ENCODE measurements around the gene AUNIP.

The AUNIP gene

GRCh38 chr1:25825605-25826004 lies 33.7 kb downstream of the AUNIP start:
- no peak for DNase-seq

GRCh38 chr1:25821630-25822091 lies 37.6 kb downstream of the AUNIP start:
- DNase-seq = no peak

- no peak for DNase-seq
Observed at GRCh38 chr1:25821112-25821476, 38.2 kb downstream of the AUNIP start.

GRCh38 chr1:25820247-25821111 lies 38.8 kb downstream of the AUNIP start:
- no peak for DNase-seq

- DNase-seq = peak; percentile 42
Observed at GRCh38 chr1:25819491-25820246, 39.6 kb downstream of the AUNIP start, which contains the start of gene MTFR1L. MTFR1L (plus strand) TSS chr1:25819954; CDS start chr1:25823105, 3,151 bp downstream.

GRCh38 chr1:25818569-25818968 lies 40.7 kb downstream of the AUNIP start:
- DNase-seq = no peak

- no peak for DNase-seq
Observed at GRCh38 chr1:25817840-25818501, 41.3 kb downstream of the AUNIP start.

GRCh38 chr1:25816112-25816718 lies 43.0 kb downstream of the AUNIP start:
- no peak for DNase-seq

GRCh38 chr1:25815208-25816111 lies 43.8 kb downstream of the AUNIP start:
- no peak for DNase-seq

- DNase-seq = no peak
Observed at GRCh38 chr1:25814549-25815087, 44.6 kb downstream of the AUNIP start.

GRCh38 chr1:25813734-25814471 lies 45.4 kb downstream of the AUNIP start:
- no peak for DNase-seq

- no peak for DNase-seq
Observed at GRCh38 chr1:25813071-25813733, 46.1 kb downstream of the AUNIP start.

GRCh38 chr1:25811384-25812082 lies 47.7 kb downstream of the AUNIP start:
- no peak for DNase-seq

- DNase-seq = peak; percentile 44
Observed at GRCh38 chr1:25810341-25811299, 48.6 kb downstream of the AUNIP start.

GRCh38 chr1:25809929-25810328 lies 49.3 kb downstream of the AUNIP start:
- DNase-seq = no peak

GRCh38 chr1:25809283-25809926 lies 49.9 kb downstream of the AUNIP start:
- no peak for DNase-seq

- DNase-seq = no peak
Observed at GRCh38 chr1:25808481-25809244, 50.6 kb downstream of the AUNIP start.

Data from NCI-H1694 (cell line).